Activated T-cell treated with anti-CD3 and anti-CD28 coated beads, Interleukin-2, amount 50 U/mL, for 4 hours (primary cell): Measurements from ENCODE around the gene CDH22. TPM values are rescaled to one million over a fixed set of nuclear protein-coding genes. Genes with fewer than 3 reads are reported as not detected.

Experiments
- ATAC-seq, 2 donors: fragments of 200-7000 bp; cut with Tn5 transposase; one replicate each; pipeline ENCODE4 v1.10.0; 2021
- DNase-seq: peaks from one replicate; pipeline ENCODE4 v3.0.0-alpha.2; 2020
- H3K27me3 Mint-ChIP-seq: one replicate; pipeline ENCODE4 v1.8.0; 2021; ENCODE audit warnings: low read depth, mixed read lengths
- H3K36me3 Mint-ChIP-seq: one replicate; pipeline ENCODE4 v1.8.0; 2022; ENCODE audit warnings: mixed read lengths; ENCODE audit not compliant: insufficient read depth
- H3K4me1 Mint-ChIP-seq: one replicate; pipeline ENCODE4 v1.8.0; 2021; ENCODE audit warnings: low read depth, mixed read lengths
- H3K4me3 Mint-ChIP-seq: one replicate; pipeline ENCODE4 v1.8.0; 2021; ENCODE audit warnings: mild to moderate bottlenecking, moderate library complexity, mixed read lengths
- H3K9me3 Mint-ChIP-seq: one replicate; pipeline ENCODE4 v1.8.0; 2021; ENCODE audit warnings: mixed read lengths
- total RNA-seq, 3 donors: library from RNA; stranded (reverse); gene quantifications; one replicate each; pipeline ENCODE4 v1.2.1, GENCODE V29; 2021

The CDH22 gene
- total RNA-seq, 3 donors from 2014 or later, result not detected

GRCh38 chr20:46334303-46334904, 26.1 kb upstream of the CDH22 start:
- no peaks in the 10 kb centered on the region for H3K9me3 Mint-ChIP-seq

GRCh38 chr20:46333161-46333991, 25.1 kb upstream of the CDH22 start:
- Mint-ChIP-seq H3K4me3 (no peak overlapping the region), H3K4me1 (no peaks in the 10 kb centered on the region), H3K9me3 (no peaks in the 10 kb centered on the region), H3K27me3 (peaks cover 46% of the 10 kb centered on the region), H3K36me3 (no peaks in the 10 kb centered on the region)
- no peak for DNase-seq
- ATAC-seq, result no peak

More at GRCh38 chr20:46334303-46334904, 26.1 kb upstream of the CDH22 start:
- peaks cover 49% of the 10 kb centered on the region for H3K27me3 Mint-ChIP-seq
- H3K4me3 Mint-ChIP-seq, result no peak overlapping the region
- no peaks in the 10 kb centered on the region for H3K4me1 Mint-ChIP-seq
- ATAC-seq (no peak), DNase-seq (no peak)
- no peaks in the 10 kb centered on the region for H3K36me3 Mint-ChIP-seq

GRCh38 chr20:46332373-46333160, 24.3 kb upstream of the CDH22 start:
- no peak for DNase-seq
- Mint-ChIP-seq H3K4me1 (no peaks in the 10 kb centered on the region), H3K9me3 (no peaks in the 10 kb centered on the region), H3K27me3 (peaks cover 46% of the 10 kb centered on the region), H3K36me3 (no peaks in the 10 kb centered on the region), H3K4me3 (no peak overlapping the region)
- no peak for ATAC-seq

- no peaks in the 10 kb centered on the region for H3K4me1 Mint-ChIP-seq
- peaks cover 42% of the 10 kb centered on the region for H3K27me3 Mint-ChIP-seq
- no peaks in the 10 kb centered on the region for H3K9me3 Mint-ChIP-seq
- no peak overlapping the region for H3K4me3 Mint-ChIP-seq
- ATAC-seq, result no peak
- DNase-seq, result no peak
- H3K36me3 Mint-ChIP-seq, result no peaks in the 10 kb centered on the region
Observed at GRCh38 chr20:46331611-46332361, 23.5 kb upstream of the CDH22 start.

GRCh38 chr20:46330831-46331371, 22.6 kb upstream of the CDH22 start:
- no peaks in the 10 kb centered on the region for H3K4me1 Mint-ChIP-seq
- H3K4me3 Mint-ChIP-seq, result no peak overlapping the region

GRCh38 chr20:46330072-46330763, 21.9 kb upstream of the CDH22 start:
- Mint-ChIP-seq H3K9me3 (no peaks in the 10 kb centered on the region), H3K4me1 (no peaks in the 10 kb centered on the region)
- no peak for DNase-seq

More at GRCh38 chr20:46330831-46331371, 22.6 kb upstream of the CDH22 start:
- peaks cover 40% of the 10 kb centered on the region for H3K27me3 Mint-ChIP-seq
- no peaks in the 10 kb centered on the region for H3K9me3 Mint-ChIP-seq
- ATAC-seq (no peak), DNase-seq (no peak)
- H3K36me3 Mint-ChIP-seq, result no peaks in the 10 kb centered on the region

GRCh38 chr20:46328200-46328882, 20.0 kb upstream of the CDH22 start:
- Mint-ChIP-seq H3K36me3 (no peaks in the 10 kb centered on the region), H3K4me1 (no peaks in the 10 kb centered on the region), H3K4me3 (no peak overlapping the region), H3K27me3 (peaks cover 32% of the 10 kb centered on the region), H3K9me3 (no peaks in the 10 kb centered on the region)
- DNase-seq, result no peak
- ATAC-seq, result no peak

More at GRCh38 chr20:46330072-46330763, 21.9 kb upstream of the CDH22 start:
- Mint-ChIP-seq H3K36me3 (no peaks in the 10 kb centered on the region), H3K4me3 (no peak overlapping the region), H3K27me3 (peaks cover 37% of the 10 kb centered on the region)
- no peak for ATAC-seq

GRCh38 chr20:46327557-46327956, 19.3 kb upstream of the CDH22 start:
- ATAC-seq, result no peak
- Mint-ChIP-seq H3K9me3 (no peaks in the 10 kb centered on the region), H3K4me3 (no peak overlapping the region), H3K27me3 (peaks cover 32% of the 10 kb centered on the region), H3K4me1 (no peaks in the 10 kb centered on the region), H3K36me3 (no peaks in the 10 kb centered on the region)
- no peak for DNase-seq

GRCh38 chr20:46325789-46326188, 17.5 kb upstream of the CDH22 start:
- no peak for DNase-seq
- Mint-ChIP-seq H3K36me3 (no peaks in the 10 kb centered on the region), H3K27me3 (peaks cover 26% of the 10 kb centered on the region), H3K9me3 (no peaks in the 10 kb centered on the region), H3K4me1 (no peaks in the 10 kb centered on the region), H3K4me3 (no peak overlapping the region)
- ATAC-seq, result no peak

- Mint-ChIP-seq H3K4me1 (no peaks in the 10 kb centered on the region), H3K9me3 (no peaks in the 10 kb centered on the region), H3K4me3 (no peak overlapping the region), H3K27me3 (peaks cover 25% of the 10 kb centered on the region), H3K36me3 (no peaks in the 10 kb centered on the region)
- DNase-seq, result no peak
- no peak for ATAC-seq
Observed at GRCh38 chr20:46324960-46325703, 16.8 kb upstream of the CDH22 start.

GRCh38 chr20:46324379-46324778, 16.1 kb upstream of the CDH22 start:
- ATAC-seq (no peak), DNase-seq (no peak)
- Mint-ChIP-seq H3K36me3 (no peaks in the 10 kb centered on the region), H3K4me1 (no peaks in the 10 kb centered on the region), H3K4me3 (no peak overlapping the region), H3K9me3 (no peaks in the 10 kb centered on the region), H3K27me3 (peaks cover 23% of the 10 kb centered on the region)

GRCh38 chr20:46323557-46323956, 15.3 kb upstream of the CDH22 start:
- Mint-ChIP-seq H3K9me3 (no peaks in the 10 kb centered on the region), H3K4me3 (no peak overlapping the region), H3K36me3 (no peaks in the 10 kb centered on the region), H3K4me1 (no peaks in the 10 kb centered on the region), H3K27me3 (peaks cover 24% of the 10 kb centered on the region)
- DNase-seq (no peak), ATAC-seq (no peak)
